RWPE1 (cell line): ENCODE results near the gene RIC3.

ENCODE experiments used
- CTCF ChIA-PET: fragments of 350-600 bp; sonication (Branson Sonifier 250); formaldehyde crosslinking; extraction: SDS; loops from one replicate; lab custom pipeline; 2021; lab: Yijun Ruan, JAX
- POLR2A ChIA-PET: fragments of 400-600 bp; formaldehyde crosslinking; extraction: SDS; loops from one replicate; lab custom pipeline; 2020; ENCODE audit warnings: antibody characterized with exemption; ENCODE audit not compliant: low non-redundant PET; lab: Yijun Ruan, JAX
- DNase-seq: peaks from one replicate; pipeline ENCODE4 v3.0.0; 2012; ENCODE audit warnings: low spot score
- H3K27ac ChIP-seq: fragments of 450-650 bp; 2 replicates; pipeline ENCODE4 v1.5.1; 2017
- CTCF ChIP-seq: fragments of 450-650 bp; conservative IDR thresholded peaks from 2 replicates; pipeline ENCODE4 v1.5.1; 2017; ENCODE audit warnings: low read depth, mild to moderate bottlenecking

RIC3 gene

GRCh38 chr11:8109675-8110074 is 59.1 kb downstream of the RIC3 start:
- CTCF ChIA-PET, result interaction anchor here (1.3 kb wide), 1 partner anchor 10 kb away, joined by 9 read pairs; no protein-coding TSS in a partner anchor
- H3K27ac ChIP-seq, result no peak overlapping the region
- no peak for DNase-seq
- POLR2A ChIA-PET, result no interaction called here
- TF ChIP-seq CTCF, result no peak

GRCh38 chr11:8108421-8108820 is 60.4 kb downstream of the RIC3 start:
- ChIA-PET CTCF (no interaction called here), POLR2A (no interaction called here)
- no peak for TF ChIP-seq CTCF

GRCh38 chr11:8107642-8108041 is 61.2 kb downstream of the RIC3 start:
- DNase-seq, result no peak
- TF ChIP-seq CTCF, result no peak
- ChIA-PET CTCF (no interaction called here), POLR2A (no interaction called here)
- no peak overlapping the region for H3K27ac ChIP-seq

More at GRCh38 chr11:8108421-8108820, 60.4 kb downstream of the RIC3 start:
- DNase-seq, result no peak
- no peak overlapping the region for H3K27ac ChIP-seq

- ChIA-PET POLR2A (no interaction called here), CTCF (interaction anchor here (0.5 kb wide), 1 partner anchor 229 kb away, joined by 3 read pairs; no protein-coding TSS in a partner anchor)
- no peak for DNase-seq
- H3K27ac ChIP-seq, result no peak overlapping the region
- TF ChIP-seq CTCF, result no peak
These were observed 62.1 kb downstream of the RIC3 start for GRCh38 chr11:8106679-8107078.

GRCh38 chr11:8105666-8106065 is 63.2 kb downstream of the RIC3 start:
- no peak overlapping the region for H3K27ac ChIP-seq
- DNase-seq, result no peak
- ChIA-PET POLR2A (no interaction called here), CTCF (interaction anchor here (0.6 to 1.0 kb wide), 3 partner anchors 8 to 436 kb away, joined by 3 to 6 read pairs (median 4); no protein-coding TSS in a partner anchor)
- TF ChIP-seq CTCF, result no peak

GRCh38 chr11:8105133-8105532 is 63.7 kb downstream of the RIC3 start:
- no peak overlapping the region for H3K27ac ChIP-seq
- ChIA-PET CTCF (interaction anchor here (0.6 to 1.0 kb wide), 3 partner anchors 9 to 437 kb away, joined by 3 to 6 read pairs (median 4); no protein-coding TSS in a partner anchor), POLR2A (no interaction called here)
- no peak for DNase-seq
- no peak for TF ChIP-seq CTCF
